Astrocyte of the spinal cord (primary cell): Measurements from ENCODE around the gene FOXL1.

Source experiments
- DNase-seq: peaks from one replicate; pipeline ENCODE4 v3.0.0; 2011; ENCODE audit warnings: low read depth, low spot score
- H3K4me3 ChIP-seq: 2 replicates; pipeline ENCODE4 v1.5.1; 2011; ENCODE audit warnings: low read depth, mild to moderate bottlenecking, low read length, moderate library complexity
- in situ Hi-C: cut with HindIII; loops from 2 replicates; pipeline ENCODE4 v1.10.0; 2017; ENCODE audit warnings: low sequenced_read_pairs
- TF ChIP-seq, protein P1 (sequence below): IDR thresholded peaks from 2 replicates; pipeline ENCODE4 v1.5.1; 2012; ENCODE audit warnings: low read depth, mild to moderate bottlenecking, low read length, inconsistent platforms

The FOXL1 gene

DNA sequence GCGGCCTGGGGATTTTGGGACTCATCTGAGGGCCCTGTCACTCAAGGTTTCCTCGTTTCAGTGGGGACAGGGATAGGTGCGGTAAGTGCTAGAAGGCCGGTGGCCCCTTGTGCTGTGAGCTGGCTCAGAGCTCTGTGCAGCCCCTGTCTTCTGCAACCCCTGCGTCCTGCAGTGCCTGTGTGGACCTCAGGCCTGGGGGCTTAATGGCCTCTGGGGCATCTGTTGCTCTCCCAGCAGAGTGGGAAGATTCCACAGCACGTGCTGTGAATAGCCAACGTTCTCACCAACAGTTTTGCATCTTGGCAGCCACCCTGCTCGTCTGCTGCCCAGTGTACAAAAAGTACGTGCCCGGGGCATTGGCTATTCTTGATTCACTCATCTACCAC, 6.8 kb upstream of the FOXL1 start:
- in situ Hi-C loops: loop anchor here (25.0 kb wide), 1 partner anchor 491 kb away; no protein-coding TSS in a partner anchor
- H3K4me3 ChIP-seq: peak overlapping the region; percentile 99
- DNase-seq: no peak
- TF ChIP-seq, protein P1, sequence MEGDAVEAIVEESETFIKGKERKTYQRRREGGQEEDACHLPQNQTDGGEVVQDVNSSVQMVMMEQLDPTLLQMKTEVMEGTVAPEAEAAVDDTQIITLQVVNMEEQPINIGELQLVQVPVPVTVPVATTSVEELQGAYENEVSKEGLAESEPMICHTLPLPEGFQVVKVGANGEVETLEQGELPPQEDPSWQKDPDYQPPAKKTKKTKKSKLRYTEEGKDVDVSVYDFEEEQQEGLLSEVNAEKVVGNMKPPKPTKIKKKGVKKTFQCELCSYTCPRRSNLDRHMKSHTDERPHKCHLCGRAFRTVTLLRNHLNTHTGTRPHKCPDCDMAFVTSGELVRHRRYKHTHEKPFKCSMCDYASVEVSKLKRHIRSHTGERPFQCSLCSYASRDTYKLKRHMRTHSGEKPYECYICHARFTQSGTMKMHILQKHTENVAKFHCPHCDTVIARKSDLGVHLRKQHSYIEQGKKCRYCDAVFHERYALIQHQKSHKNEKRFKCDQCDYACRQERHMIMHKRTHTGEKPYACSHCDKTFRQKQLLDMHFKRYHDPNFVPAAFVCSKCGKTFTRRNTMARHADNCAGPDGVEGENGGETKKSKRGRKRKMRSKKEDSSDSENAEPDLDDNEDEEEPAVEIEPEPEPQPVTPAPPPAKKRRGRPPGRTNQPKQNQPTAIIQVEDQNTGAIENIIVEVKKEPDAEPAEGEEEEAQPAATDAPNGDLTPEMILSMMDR: no peak

DNA sequence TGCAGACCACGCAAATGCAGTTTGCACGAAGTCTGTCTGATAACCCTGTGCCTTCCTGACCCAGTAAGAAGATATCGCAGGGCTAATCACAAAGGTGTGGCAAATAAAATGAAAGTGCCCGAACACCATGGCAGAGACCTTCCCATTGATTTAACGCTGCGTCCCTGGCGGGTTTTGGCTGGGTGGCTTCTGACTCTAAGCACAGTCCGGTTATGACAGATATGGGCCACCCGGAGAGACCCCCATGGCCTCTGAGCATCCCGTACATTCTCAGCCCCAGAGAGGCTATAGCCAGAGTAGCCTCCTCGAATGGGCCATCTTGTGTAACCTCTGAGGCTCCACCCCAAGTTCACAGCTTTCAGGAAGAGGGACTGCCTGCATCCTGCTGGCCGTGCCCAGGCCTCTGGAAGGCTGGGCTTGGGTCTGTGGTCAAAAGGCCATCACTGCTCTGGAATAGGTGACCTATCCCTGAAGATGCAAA, 6.3 kb upstream of the FOXL1 start:
- TF ChIP-seq, protein P1: no peak
- H3K4me3 ChIP-seq: peak overlapping the region; percentile 99
- DNase-seq: peak; percentile 39
- in situ Hi-C loops: loop anchor here (25.0 kb wide), 1 partner anchor 490 kb away; no protein-coding TSS in a partner anchor

DNA sequence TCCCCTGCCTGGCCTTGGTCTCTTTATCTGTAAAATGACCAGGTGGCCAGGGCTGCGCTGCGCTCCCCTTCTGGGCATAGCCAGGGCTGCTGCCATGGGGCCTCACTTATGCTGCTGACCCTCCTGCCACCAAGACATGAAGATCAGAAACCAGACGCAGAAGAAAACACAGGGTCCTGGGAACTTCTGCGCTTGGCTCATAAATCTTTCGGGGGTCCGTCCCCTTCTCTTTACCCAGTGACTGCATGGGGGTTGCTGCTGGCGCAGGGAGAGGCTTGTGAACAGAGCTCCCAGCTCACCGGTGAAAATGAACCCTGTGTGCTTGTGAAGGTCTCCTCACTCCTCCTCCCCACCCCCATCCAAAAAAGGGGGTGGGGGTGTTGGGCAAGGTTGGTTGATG, 5.7 kb upstream of the FOXL1 start:
- TF ChIP-seq, protein P1: no peak
- H3K4me3 ChIP-seq: peak overlapping the region; percentile 5
- no peak for DNase-seq
- in situ Hi-C loops: loop anchor here (25.0 kb wide), 1 partner anchor 490 kb away; no protein-coding TSS in a partner anchor

DNA sequence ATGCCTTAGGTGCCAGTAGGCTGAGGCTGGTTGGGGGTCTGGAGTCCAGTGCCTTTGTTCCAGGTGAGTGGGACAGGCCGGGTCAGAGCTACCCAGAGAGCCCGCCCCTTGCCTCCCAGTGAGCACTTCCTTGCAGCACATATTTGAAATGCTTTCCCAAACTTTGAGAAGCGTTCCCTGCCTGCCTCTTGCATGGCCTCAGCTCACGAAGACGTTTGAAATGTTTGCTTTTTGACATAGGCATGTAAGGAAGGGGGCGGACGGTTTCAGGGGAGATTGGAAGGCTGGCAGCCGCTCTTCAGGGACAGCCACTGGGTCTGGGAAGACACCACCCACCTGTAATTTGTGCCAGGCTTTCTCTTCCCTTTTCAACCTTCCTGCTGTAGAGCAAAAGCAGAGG, 5.1 kb upstream of the FOXL1 start:
- DNase-seq: peak; percentile 43
- H3K4me3 ChIP-seq: no peak overlapping the region
- in situ Hi-C loops: loop anchor here (25.0 kb wide), 1 partner anchor 489 kb away; no protein-coding TSS in a partner anchor
- TF ChIP-seq, protein P1: no peak

DNA sequence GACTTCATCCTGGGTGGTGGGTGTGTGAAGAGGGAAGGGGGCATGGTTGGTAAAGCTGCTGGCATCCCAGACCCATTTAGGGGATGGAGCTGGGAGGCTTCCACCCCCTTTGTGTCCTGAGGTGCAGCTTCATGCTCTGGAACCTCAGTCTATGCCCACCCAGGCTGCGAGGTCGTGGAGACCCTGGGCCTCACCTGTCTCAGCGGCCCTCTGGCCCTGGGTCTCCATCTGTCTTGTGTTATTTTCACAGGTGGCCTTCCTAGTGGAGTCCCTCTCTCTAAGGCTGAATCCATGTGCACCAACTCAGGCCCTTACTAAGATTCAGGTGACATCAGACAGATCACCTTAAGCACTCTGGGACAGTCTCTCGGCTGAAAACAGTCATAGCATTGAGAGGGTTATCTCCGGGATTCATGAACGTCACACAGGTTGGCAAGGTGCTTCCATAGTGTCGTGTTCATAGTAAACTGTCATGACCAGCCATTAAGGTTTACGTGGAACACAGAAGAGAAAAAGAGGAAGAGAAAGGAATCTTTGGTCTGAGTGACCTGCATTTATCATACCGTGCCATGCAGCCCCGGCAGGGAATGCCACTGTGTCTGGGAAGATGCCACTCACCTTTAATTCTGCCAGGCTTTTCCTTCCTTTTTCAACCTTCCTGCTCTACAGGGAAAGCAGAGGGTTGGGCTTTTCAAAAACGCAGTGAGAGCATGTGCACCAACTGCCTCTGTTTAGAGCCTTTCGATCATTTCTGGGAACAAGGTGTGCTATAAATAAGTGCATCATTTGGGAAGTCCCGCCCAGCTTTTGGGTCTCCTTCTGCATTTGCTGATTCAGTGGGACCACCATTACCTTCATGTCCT, 4.5 kb upstream of the FOXL1 start:
- TF ChIP-seq, protein P1: no peak
- H3K4me3 ChIP-seq: no peak overlapping the region
- in situ Hi-C loops: loop anchor here (25.0 kb wide), 1 partner anchor 488 kb away; no protein-coding TSS in a partner anchor
- DNase-seq: no peak

DNA sequence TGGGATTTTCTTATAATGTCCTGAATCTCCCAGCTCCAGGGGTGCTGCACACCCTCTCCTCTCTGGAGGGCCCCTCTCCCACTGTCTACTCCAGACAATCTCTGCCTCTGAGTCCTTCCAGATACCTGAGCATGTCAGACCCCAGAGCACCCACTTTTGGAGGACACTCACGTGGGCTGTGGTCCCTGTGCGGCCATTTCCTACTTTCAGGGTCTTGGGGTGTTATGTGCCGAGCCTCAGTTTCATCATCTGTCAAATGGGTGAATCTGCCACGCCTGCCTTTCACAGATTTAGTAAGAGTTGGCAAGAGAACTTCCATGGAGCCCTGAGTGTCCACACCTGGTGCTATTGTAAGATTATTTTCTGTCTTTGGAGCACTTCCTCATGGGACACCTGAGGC, 3.7 kb upstream of the FOXL1 start:
- TF ChIP-seq, protein P1: no peak
- DNase-seq: no peak
- in situ Hi-C loops: loop anchor here (25.0 kb wide), 1 partner anchor 488 kb away; no protein-coding TSS in a partner anchor
- H3K4me3 ChIP-seq: no peak overlapping the region
